ENCODE measurements around the gene IL12RB1.
"Not testable (repeated sequence)": the region's sequence is repeated elsewhere in the genome, so short reads cannot be mapped to it uniquely, and the experiment has no call there.

The IL12RB1 gene

DNA sequence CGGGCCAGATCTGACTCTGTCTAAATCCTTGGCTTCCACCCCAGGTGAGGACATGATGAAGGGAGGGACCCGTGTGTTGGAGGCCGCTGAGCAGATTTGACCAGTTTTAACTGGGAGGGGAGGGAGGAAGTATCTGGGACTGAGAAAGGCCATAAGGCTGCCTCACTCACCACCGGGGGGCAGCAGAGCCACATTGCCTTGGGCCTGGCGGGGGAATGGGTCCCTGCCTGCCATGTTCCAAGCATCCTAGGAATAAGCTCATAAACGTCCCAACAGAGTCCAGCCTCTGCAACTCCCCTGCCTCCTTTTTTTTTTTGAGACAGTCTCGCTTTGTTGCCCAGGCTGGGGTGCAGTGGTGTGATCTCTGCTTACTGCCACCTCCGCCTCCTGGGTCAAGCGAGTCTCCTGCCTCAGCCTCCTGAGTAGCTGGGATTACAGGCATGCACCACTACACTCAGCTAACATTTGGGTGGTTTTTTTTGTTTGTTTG, 26.3 kb upstream of the IL12RB1 start:
- peak; percentile 70 for DNase-seq (ENCODE audit: low read depth)

DNA sequence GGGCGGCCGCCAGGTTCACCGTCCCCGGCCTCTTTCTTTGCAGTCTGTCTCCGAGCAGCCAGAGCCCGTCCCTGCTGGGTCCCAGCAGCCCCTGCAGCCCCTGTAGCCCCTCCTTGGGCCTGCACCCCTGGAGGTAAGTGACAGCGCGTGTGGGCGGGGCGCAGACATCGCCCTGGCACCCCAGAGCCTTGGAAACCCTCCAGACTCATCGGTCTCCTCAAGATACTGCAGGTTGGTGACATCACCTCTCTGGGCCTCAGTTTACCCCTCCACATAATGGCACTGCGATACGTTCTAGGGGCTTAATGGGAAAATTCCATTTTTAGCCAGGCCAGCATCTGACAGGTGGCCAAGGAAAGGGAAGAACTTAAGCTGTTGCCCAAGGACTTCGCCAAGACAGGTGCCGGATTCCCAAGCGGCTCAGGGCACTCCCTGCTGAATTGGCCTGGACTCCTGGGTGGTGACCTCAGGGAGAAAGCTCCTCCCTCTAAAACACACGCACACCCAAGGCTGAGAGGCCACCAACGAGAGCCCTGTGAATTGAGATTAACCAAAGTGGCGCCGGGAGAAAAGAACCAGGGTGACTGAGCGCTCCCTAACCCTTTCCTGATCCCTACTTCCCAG, 24.0 kb upstream of the IL12RB1 start:
- DNase-seq (ENCODE audit: low read depth), result no peak

DNA sequence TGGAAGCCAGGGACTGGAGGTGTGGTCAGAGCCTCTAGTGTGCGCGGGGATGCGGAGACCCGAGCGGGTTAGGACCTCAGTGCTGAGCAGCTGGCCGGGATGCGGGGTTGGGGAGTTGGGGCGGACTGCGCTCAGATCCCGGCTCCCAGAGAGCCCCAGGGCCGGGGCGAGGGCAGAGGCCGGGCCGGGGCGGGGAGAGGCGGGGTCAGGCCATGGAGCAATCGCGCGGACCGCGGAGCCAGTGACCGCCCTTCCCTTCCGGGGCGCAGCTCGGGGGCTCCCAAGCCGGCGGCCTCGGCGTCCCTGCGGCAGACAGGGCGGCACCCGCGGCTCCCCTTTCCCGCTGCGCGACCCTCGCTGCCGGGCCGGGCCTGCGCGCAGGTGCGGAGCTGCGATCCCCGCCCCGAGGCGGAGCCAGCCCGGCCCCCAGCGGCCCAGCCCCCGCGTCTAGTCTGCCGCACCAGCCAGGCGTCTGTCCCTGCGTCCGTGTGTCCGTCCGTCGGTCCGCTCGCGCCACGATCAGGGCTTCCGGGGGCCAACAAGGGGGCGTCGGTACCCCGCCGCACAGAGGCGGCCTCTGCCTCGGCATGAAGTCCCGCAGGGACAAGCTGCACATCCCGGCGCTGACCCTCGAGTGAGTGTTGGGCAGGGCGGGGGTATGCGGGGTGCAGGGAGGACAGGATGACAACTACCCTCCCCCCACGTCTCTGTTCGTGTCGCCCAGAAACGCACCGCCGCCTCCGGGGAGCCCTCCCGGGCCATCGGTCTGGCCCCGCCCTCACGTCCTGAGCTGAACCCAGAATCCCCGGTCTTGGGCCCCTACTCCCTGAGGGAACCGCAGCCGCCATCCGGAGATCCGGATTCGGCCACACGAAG, 23.2 kb upstream of the IL12RB1 start:
- no peak for DNase-seq (ENCODE audit: low read depth)

DNA sequence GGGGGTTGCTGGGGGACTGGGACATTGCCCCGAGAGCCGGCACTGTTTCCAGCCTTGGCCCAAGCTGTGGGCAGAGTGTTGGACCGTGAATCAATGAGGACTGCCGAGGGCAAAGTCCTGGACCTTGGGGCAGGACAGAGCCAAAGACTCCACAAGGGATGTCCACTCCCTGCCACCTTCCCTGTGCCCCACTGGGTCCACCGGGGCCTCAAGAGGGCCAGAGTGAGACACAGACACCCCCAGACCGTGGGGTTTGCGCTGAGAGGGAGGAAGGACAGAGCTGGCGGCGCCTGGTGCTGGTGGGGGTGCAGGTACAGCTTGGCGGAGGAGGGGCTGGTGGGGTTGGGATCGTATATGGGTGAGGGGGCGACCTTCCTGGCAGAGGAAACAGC, 22.6 kb upstream of the IL12RB1 start:
- no peak for DNase-seq (ENCODE audit: low read depth)

GRCh38 chr19:18108897-18109296, 22.2 kb upstream of the IL12RB1 start:
- DNase-seq (ENCODE audit: low read depth), result no peak

DNA sequence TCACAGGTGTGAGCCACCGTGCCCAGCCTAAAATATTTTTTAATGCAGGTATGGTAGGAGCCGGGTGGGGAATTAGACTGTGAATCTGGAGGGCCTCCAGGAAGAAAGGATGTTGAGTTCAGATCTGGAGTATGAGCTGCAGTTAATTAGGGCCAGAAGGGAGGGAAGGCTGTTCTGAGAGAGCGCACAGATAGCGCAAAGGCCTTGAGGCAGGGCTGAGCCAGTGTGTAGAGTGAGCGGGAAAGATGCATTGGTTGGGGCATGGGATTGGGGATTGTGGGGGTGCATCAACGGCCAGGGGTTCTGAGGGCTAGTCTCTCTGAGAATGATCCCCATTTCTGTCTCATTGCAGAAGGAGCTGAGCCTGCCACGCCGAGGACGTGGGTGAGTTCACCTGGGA, 20.5 kb upstream of the IL12RB1 start:
- DNase-seq (ENCODE audit: low read depth), result no peak

GRCh38 chr19:18105259-18105658, 18.5 kb upstream of the IL12RB1 start:
- DNase-seq (ENCODE audit: low read depth), result not testable (repeated sequence)

- no peak for DNase-seq (ENCODE audit: low read depth)
Measured at GRCh38 chr19:18104793-18105131, 18.0 kb upstream of the IL12RB1 start.

- DNase-seq (ENCODE audit: low read depth), result no peak
Measured at GRCh38 chr19:18102916-18103542, 16.3 kb upstream of the IL12RB1 start.

DNA sequence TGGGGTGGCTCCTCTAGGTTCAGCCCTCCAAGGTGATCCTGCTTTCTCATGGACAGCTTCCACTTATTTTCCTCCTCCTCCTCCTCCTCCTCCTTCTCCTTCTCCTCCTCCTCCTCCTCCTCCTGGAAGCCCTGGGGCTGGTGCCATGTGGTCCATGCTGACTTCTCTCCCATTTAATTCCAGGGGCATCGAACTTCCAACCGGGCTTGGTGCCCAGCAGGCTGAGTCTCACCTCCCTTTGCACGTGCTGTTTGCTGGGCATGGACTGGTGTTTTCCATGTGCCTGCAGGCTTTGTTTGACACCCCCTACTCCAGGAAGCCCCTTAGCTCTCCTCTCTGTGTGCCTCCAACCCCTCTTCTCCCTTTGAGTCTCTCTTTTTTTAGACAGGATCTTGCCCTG, 14.5 kb upstream of the IL12RB1 start:
- no peak for DNase-seq (ENCODE audit: low read depth)

DNA sequence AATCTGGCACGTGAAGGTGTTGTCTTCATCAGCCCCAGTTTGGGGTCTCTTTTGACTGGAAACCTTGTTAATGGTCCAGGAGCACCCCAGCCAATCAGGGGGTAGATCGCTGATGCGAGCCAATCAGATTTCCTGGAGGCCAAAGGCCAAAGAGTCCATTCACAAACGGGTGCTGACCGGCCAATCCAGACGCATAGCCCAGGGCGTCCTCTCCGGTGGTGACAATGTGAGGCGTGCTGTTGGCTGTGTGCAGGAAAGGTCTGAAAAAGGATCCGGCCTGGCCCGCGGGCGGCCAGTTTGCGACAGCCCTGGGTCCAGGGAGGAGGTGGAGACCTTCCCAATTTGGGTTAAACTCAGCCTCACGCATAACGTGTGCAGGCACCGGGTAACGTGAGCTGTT, 14.0 kb upstream of the IL12RB1 start:
- no peak for DNase-seq (ENCODE audit: low read depth)

- no peak for DNase-seq (ENCODE audit: low read depth)
Measured at GRCh38 chr19:18099623-18099995, 12.9 kb upstream of the IL12RB1 start.

DNA sequence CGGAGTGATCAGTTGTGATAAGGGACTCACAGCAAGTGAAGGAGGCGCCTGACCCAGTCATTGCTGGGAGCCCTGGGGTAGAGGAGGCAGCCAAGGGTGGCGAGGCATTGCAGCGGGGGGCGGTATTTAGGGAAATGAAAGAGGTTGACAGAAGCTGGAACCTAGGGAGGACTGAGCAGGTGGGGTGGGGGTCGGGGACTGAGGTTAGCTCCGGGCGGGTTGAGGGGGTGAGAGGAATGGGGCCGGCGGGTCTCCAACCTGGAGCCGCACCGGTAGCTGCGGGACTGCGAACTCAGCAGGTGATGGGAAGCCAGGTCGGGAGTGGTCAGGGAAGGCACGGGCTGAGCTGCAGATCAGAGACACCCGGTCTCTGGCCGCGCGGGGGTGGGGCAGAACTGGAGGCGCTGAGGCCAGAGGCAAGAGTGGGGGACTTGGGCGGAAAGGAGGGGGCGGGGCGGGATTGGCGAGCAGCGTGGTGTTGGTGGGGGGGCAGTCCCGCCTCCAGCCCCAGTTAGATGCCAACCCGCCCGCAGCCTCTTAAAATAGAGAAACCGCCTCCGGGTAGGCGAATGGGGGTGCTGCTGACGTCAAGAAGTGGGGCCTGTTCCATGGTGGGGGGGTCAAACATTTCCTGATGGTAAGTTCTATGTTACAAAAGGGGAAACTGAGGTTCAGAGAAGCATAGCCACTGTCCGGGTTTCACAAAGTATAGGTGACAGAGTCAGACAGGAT, 12.3 kb upstream of the IL12RB1 start:
- no peak for DNase-seq (ENCODE audit: low read depth)

GRCh38 chr19:18097993-18098890, 11.5 kb upstream of the IL12RB1 start:
- no peak for DNase-seq (ENCODE audit: low read depth)

DNA sequence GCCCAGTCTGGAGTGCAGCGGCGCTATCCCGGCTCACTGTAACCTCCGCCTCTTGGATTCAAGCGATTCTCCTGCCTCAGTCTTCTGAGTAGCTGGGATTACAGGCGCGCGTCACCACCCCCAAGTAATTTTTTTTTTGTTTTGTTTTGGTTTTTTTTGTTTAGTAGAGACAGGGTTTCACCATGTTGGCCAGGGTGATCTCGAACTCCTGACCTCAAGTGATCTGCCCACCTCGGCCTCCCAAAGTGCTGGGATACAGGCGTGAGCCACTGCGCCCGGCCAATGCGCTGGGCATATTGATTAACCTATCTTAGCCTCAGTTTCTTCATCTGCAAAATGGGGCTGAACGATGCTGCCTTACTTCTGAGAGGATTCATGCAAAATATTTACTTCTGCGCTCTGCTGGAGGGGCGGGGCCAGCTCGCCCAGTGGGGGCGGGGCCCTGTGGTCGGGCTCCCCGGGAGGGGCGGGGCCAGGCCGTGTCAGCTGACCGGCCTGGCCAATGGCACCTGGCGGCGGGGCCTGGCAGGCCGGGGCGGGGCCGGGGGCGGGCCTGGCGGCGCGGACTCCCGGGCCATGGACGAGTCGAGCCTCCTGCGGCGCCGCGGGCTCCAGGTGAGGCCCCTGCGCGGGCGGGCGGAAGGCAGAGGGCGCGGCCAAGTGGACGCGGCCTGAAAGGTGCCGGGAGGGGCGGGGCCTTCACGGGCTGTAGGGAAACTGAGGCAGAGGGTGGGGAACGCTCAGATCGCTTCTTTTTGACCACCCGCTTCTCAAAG, 10.7 kb upstream of the IL12RB1 start, which contains the start of gene MAST3:
Gene MAST3, plus strand, starts transcription at position 562 of the 776 bp plus-strand sequence. Its CDS starts 15 bp downstream, at position 577.
- DNase-seq (ENCODE audit: low read depth), result peak; percentile 80

GRCh38 chr19:18096258-18096657, 9.5 kb upstream of the IL12RB1 start:
- DNase-seq (ENCODE audit: low read depth), result no peak

GRCh38 chr19:18093439-18094161, 6.9 kb upstream of the IL12RB1 start:
- DNase-seq (ENCODE audit: low read depth), result no peak

- DNase-seq (ENCODE audit: low read depth), result peak; percentile 75
Measured at GRCh38 chr19:18091217-18091608, 4.5 kb upstream of the IL12RB1 start.

DNA sequence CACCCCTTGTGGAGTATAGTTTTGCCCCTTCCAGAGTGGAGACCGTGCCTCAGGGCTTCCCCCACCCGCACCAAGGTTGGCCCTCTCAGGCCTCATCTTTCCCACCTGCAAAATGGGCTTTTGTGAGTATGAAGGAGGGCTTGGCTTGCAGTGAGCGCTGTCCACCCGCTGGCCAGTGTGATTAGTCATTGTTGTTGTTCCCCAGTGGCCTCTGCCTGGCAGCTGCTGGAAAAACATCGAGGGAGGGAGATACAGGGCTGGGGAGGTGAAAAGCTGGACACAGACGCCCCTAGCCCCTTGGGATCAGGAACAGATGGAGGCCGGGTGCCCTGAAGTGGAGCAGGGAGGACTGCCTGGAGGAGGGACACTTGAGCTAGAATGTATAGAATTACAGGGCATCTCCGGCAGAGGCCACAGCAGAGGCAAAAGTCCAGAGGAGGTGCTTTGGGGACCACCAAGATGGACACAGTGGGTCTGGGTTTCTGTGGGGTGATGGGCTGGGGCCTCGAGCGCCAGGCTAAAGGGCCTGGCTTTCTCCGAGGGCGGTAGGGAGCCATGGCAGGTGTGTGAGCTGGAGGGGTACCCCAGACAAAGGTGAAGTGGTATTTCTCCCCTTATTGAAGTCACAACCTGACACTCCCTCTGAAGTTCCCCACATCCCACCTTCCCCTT, 3.9 kb upstream of the IL12RB1 start:
- no peak for DNase-seq (ENCODE audit: low read depth)
